ENCODE measurements around the gene GRIK2.

GRIK2 gene

DNA sequence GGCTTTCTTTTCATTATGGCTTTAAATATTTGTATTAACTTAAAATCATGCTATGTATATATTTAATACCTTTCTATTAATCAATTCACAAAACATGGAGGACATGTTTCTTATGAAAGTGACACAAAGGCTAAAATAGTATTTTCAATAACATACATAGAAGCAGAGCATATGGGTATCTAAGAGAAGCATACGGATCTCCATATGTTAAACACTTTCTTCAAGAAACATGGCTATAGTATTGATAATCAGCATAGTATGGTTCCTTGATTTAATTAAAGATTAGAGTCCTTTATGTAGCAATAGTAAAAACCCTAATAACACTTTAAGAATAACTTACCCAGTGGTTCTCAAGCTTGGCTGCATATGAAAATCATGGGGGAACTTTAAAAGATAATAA lies 58.5 kb downstream of the GRIK2 start:
- no peak overlapping the region for H3K4me3 ChIP-seq (ENCODE audit: low read depth, low read length)
- TF ChIP-seq, protein P1, sequence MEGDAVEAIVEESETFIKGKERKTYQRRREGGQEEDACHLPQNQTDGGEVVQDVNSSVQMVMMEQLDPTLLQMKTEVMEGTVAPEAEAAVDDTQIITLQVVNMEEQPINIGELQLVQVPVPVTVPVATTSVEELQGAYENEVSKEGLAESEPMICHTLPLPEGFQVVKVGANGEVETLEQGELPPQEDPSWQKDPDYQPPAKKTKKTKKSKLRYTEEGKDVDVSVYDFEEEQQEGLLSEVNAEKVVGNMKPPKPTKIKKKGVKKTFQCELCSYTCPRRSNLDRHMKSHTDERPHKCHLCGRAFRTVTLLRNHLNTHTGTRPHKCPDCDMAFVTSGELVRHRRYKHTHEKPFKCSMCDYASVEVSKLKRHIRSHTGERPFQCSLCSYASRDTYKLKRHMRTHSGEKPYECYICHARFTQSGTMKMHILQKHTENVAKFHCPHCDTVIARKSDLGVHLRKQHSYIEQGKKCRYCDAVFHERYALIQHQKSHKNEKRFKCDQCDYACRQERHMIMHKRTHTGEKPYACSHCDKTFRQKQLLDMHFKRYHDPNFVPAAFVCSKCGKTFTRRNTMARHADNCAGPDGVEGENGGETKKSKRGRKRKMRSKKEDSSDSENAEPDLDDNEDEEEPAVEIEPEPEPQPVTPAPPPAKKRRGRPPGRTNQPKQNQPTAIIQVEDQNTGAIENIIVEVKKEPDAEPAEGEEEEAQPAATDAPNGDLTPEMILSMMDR (IDR thresholded peaks at IDR 0.05; ENCODE audit: low read depth, low read length, missing control alignments) = no peak
- no peak for DNase-seq (ENCODE audit: low read depth)

DNA sequence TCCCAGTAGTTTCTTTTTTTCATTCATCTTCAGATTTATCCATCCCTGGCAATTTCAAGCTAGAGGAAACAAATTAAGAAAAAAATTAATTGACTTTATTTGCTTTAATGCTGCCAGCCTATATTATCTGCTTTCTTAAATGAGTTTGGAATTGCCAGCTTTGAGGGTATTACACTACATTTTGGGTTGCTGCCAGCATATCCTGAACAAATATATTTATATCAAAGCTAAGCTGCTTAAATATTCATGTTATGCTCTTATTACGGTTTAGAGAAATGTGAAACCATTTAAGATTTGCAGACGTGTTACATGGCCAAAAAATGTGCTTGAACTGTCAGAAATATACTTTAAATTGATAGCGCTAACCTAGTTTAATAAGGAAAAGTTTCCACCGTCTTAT lies 59.7 kb downstream of the GRIK2 start:
- no peak for DNase-seq (ENCODE audit: low read depth)
- TF ChIP-seq, protein P1 (IDR thresholded peaks at IDR 0.05; ENCODE audit: low read depth, low read length, missing control alignments) = no peak
- no peak overlapping the region for H3K4me3 ChIP-seq (ENCODE audit: low read depth, low read length)

GRCh38 chr6:101454106-101454676 lies 60.7 kb downstream of the GRIK2 start:
- DNase-seq (ENCODE audit: low read depth) = no peak
- TF ChIP-seq, protein P1 (IDR thresholded peaks at IDR 0.05; ENCODE audit: low read depth, low read length, missing control alignments) = no peak
- no peak overlapping the region for H3K4me3 ChIP-seq (ENCODE audit: low read depth, low read length)

- no peak for DNase-seq (ENCODE audit: low read depth)
- TF ChIP-seq, protein P1 (IDR thresholded peaks at IDR 0.05; ENCODE audit: low read depth, low read length, missing control alignments) = no peak
- H3K4me3 ChIP-seq (ENCODE audit: low read depth, low read length) = no peak overlapping the region
Observed at GRCh38 chr6:101458336-101458735, 64.8 kb downstream of the GRIK2 start.

DNA sequence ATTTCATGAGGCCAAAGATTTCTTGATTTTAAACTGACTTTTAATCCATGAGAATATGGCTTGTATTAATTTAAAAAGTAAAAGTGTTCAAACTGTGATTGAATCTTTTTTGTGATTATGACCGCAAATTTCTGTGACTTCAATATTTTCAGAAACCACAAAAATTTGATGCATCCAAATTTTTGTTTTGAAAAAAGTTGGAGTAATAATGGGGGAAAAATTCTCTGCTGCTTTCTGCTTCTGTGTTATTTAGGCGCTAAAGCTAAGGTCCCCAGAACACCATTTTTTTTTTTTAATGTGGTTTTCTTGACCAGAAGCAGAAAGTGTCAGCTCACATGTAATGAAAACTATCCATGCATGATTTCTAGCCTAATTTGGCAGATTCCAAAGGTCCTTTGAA lies 65.3 kb downstream of the GRIK2 start:
- TF ChIP-seq, protein P1 (IDR thresholded peaks at IDR 0.05; ENCODE audit: low read depth, low read length, missing control alignments) = no peak
- no peak for DNase-seq (ENCODE audit: low read depth)
- H3K4me3 ChIP-seq (ENCODE audit: low read depth, low read length) = no peak overlapping the region

DNA sequence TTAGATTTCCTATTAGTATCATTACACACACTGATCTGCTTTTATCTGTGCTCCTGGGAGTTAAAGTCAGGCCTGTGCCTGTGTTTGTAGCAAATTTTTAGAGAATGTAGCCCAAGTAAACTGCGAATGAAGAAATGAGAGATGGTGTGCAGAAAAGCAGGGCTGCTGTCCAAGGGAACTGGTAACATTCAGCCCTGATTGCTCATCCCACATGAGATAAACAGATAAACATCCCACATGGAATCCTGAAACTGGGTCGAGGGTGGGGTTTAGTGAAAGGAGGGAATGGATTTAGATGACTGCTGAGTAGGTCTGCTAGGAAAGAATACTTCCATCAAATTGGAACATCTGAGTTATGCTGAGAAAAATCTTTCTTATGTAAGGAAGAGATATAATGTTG lies 69.1 kb downstream of the GRIK2 start:
- DNase-seq (ENCODE audit: low read depth) = no peak
- TF ChIP-seq, protein P1 (IDR thresholded peaks at IDR 0.05; ENCODE audit: low read depth, low read length, missing control alignments) = no peak

GRCh38 chr6:101465863-101466262 lies 72.4 kb downstream of the GRIK2 start:
- DNase-seq (ENCODE audit: low read depth) = no peak
- TF ChIP-seq, protein P1 (IDR thresholded peaks at IDR 0.05; ENCODE audit: low read depth, low read length, missing control alignments) = no peak

More for the DNA sequence above, 69.1 kb downstream of the GRIK2 start:
- no peak overlapping the region for H3K4me3 ChIP-seq (ENCODE audit: low read depth, low read length)

More at GRCh38 chr6:101465863-101466262, 72.4 kb downstream of the GRIK2 start:
- no peak overlapping the region for H3K4me3 ChIP-seq (ENCODE audit: low read depth, low read length)

All from GM12864 (cell line).